ENCODE measurements around the gene CTLA4.

The CTLA4 gene

GRCh38 chr2:203875471-203875870 lies 7.9 kb downstream of the CTLA4 start:
- TF ChIP-seq GABPA (IDR thresholded peaks at IDR 0.05; ENCODE audit: low read depth) (no peak), CTCF (IDR thresholded peaks at IDR 0.05; ENCODE audit: insufficient read depth, low read length) (no peak), SPI1 (IDR thresholded peaks at IDR 0.05; ENCODE audit: borderline replicate concordance, low read depth) (no peak), POLR2AphosphoS5 (IDR thresholded peaks at IDR 0.05; ENCODE audit: low read depth) (no peak), REST (IDR thresholded peaks at IDR 0.05; ENCODE audit: insufficient replicate concordance, low read depth) (no peak)
- Histone ChIP-seq H3K27me3 (ENCODE audit: insufficient read depth, poor library complexity, severe bottlenecking) (no peaks in the 10 kb centered on the region), H3K4me3 (replicated peaks; ENCODE audit: insufficient read depth, low read length) (no peak overlapping the region), H3K27ac (replicated peaks) (no peak overlapping the region)
- DNase-seq (ENCODE audit: low read depth in 1 of 2, low spot score in 1 of 2) = no peak

GRCh38 chr2:203876328-203876727 lies 8.8 kb downstream of the CTLA4 start:
- TF ChIP-seq GABPA (IDR thresholded peaks at IDR 0.05; ENCODE audit: low read depth) (no peak), POLR2AphosphoS5 (IDR thresholded peaks at IDR 0.05; ENCODE audit: low read depth) (no peak), CTCF (IDR thresholded peaks at IDR 0.05; ENCODE audit: insufficient read depth, low read length) (no peak), SPI1 (IDR thresholded peaks at IDR 0.05; ENCODE audit: borderline replicate concordance, low read depth) (no peak), REST (IDR thresholded peaks at IDR 0.05; ENCODE audit: insufficient replicate concordance, low read depth) (no peak)
- no peak for DNase-seq (ENCODE audit: low read depth in 1 of 2, low spot score in 1 of 2)
- Histone ChIP-seq H3K27me3 (ENCODE audit: insufficient read depth, poor library complexity, severe bottlenecking) (no peaks in the 10 kb centered on the region), H3K4me3 (replicated peaks; ENCODE audit: insufficient read depth, low read length) (no peak overlapping the region), H3K27ac (replicated peaks) (no peak overlapping the region)

- H3K4me3 ChIP-seq (replicated peaks; ENCODE audit: insufficient read depth, low read length) = no peak overlapping the region
- no peaks in the 10 kb centered on the region for H3K27me3 ChIP-seq (ENCODE audit: insufficient read depth, poor library complexity, severe bottlenecking)
- TF ChIP-seq SPI1 (IDR thresholded peaks at IDR 0.05; ENCODE audit: borderline replicate concordance, low read depth) (no peak), GABPA (IDR thresholded peaks at IDR 0.05; ENCODE audit: low read depth) (no peak), POLR2AphosphoS5 (IDR thresholded peaks at IDR 0.05; ENCODE audit: low read depth) (no peak), REST (IDR thresholded peaks at IDR 0.05; ENCODE audit: insufficient replicate concordance, low read depth) (no peak), CTCF (IDR thresholded peaks at IDR 0.05; ENCODE audit: insufficient read depth, low read length) (no peak)
- H3K27ac ChIP-seq (replicated peaks) = no peak overlapping the region
- DNase-seq (ENCODE audit: low read depth in 1 of 2, low spot score in 1 of 2) = no peak
Observed at GRCh38 chr2:203878063-203878462, 10.5 kb downstream of the CTLA4 start.
